BLaER1 (cell line): ENCODE measurements around the gene STK40.

Source experiments
- H3K27ac ChIP-seq: shearing (Covaris generic); formaldehyde crosslinking; 2 replicates; pipeline ENCODE4 v1.8.1; 2022
- H3K27me3 ChIP-seq: shearing (Covaris generic); formaldehyde crosslinking; 2 replicates; pipeline ENCODE4 v1.8.1; 2022
- H3K36me3 ChIP-seq: shearing (Covaris generic); formaldehyde crosslinking; 2 replicates; pipeline ENCODE4 v1.8.1; 2022
- H3K4me1 ChIP-seq: shearing (Covaris generic); formaldehyde crosslinking; 2 replicates; pipeline ENCODE4 v1.8.1; 2022
- H3K4me2 ChIP-seq: shearing (Covaris generic); formaldehyde crosslinking; 2 replicates; pipeline ENCODE4 v1.8.1; 2022
- H3K4me3 ChIP-seq: shearing (Covaris generic); formaldehyde crosslinking; 2 replicates; pipeline ENCODE4 v1.8.1; 2022
- H3K9ac ChIP-seq: shearing (Covaris generic); formaldehyde crosslinking; 2 replicates; pipeline ENCODE4 v1.8.1; 2022
- H3K9me3 ChIP-seq: shearing (Covaris generic); formaldehyde crosslinking; 2 replicates; pipeline ENCODE4 v1.8.1; 2022
- H4K20me1 ChIP-seq: shearing (Covaris generic); formaldehyde crosslinking; 2 replicates; pipeline ENCODE4 v1.8.1; 2022
- Cebpa-rat ChIP-seq: shearing (Covaris generic); IDR thresholded peaks from 2 replicates; pipeline ENCODE4 v1.8.1; 2022

Gene STK40

GRCh38 chr1:36415661-36416326 is 30.1 kb upstream of the STK40 start:
- Histone ChIP-seq H3K27ac (no peak overlapping the region), H3K4me3 (no peak overlapping the region), H3K36me3 (no peaks in the 10 kb centered on the region), H3K4me2 (no peak overlapping the region), H3K4me1 (peaks cover 5% of the 10 kb centered on the region), H3K9ac (no peak overlapping the region), H4K20me1 (no peaks in the 10 kb centered on the region), H3K9me3 (peaks cover 26% of the 10 kb centered on the region), H3K27me3 (no peaks in the 10 kb centered on the region)
- no peak for TF ChIP-seq Cebpa-rat

GRCh38 chr1:36414384-36414783 is 28.7 kb upstream of the STK40 start:
- Histone ChIP-seq H3K27ac (no peak overlapping the region), H4K20me1 (no peaks in the 10 kb centered on the region), H3K9me3 (peaks cover 26% of the 10 kb centered on the region), H3K4me3 (no peak overlapping the region), H3K36me3 (no peaks in the 10 kb centered on the region), H3K4me2 (no peak overlapping the region), H3K4me1 (no peaks in the 10 kb centered on the region), H3K27me3 (no peaks in the 10 kb centered on the region), H3K9ac (no peak overlapping the region)
- no peak for TF ChIP-seq Cebpa-rat

GRCh38 chr1:36411674-36412648 is 26.2 kb upstream of the STK40 start:
- Histone ChIP-seq H3K9me3 (peaks cover 26% of the 10 kb centered on the region), H3K9ac (no peak overlapping the region), H4K20me1 (no peaks in the 10 kb centered on the region), H3K27me3 (no peaks in the 10 kb centered on the region), H3K4me2 (no peak overlapping the region), H3K36me3 (no peaks in the 10 kb centered on the region), H3K27ac (no peak overlapping the region), H3K4me1 (no peaks in the 10 kb centered on the region), H3K4me3 (no peak overlapping the region)
- no peak for TF ChIP-seq Cebpa-rat

- Histone ChIP-seq H3K36me3 (no peaks in the 10 kb centered on the region), H4K20me1 (no peaks in the 10 kb centered on the region), H3K27me3 (no peaks in the 10 kb centered on the region), H3K27ac (no peak overlapping the region), H3K4me2 (no peak overlapping the region), H3K9me3 (peaks cover 11% of the 10 kb centered on the region), H3K4me1 (no peaks in the 10 kb centered on the region), H3K9ac (no peak overlapping the region), H3K4me3 (no peak overlapping the region)
- TF ChIP-seq Cebpa-rat = no peak
These were observed 22.8 kb upstream of the STK40 start for GRCh38 chr1:36408479-36408878.

- Histone ChIP-seq H3K4me1 (no peaks in the 10 kb centered on the region), H3K27ac (no peak overlapping the region), H3K4me2 (no peak overlapping the region), H3K9me3 (peaks cover 8% of the 10 kb centered on the region), H4K20me1 (no peaks in the 10 kb centered on the region), H3K4me3 (no peak overlapping the region), H3K27me3 (no peaks in the 10 kb centered on the region), H3K36me3 (no peaks in the 10 kb centered on the region), H3K9ac (no peak overlapping the region)
- TF ChIP-seq Cebpa-rat = no peak
These were observed 20.7 kb upstream of the STK40 start for GRCh38 chr1:36406440-36406839.

GRCh38 chr1:36402504-36402890 is 16.8 kb upstream of the STK40 start:
- H3K36me3 ChIP-seq = no peaks in the 10 kb centered on the region
- no peaks in the 10 kb centered on the region for H3K27me3 ChIP-seq
- H3K9me3 ChIP-seq = peaks cover 9% of the 10 kb centered on the region
- no peak for TF ChIP-seq Cebpa-rat
- H3K9ac ChIP-seq = no peak overlapping the region
- no peaks in the 10 kb centered on the region for H4K20me1 ChIP-seq
- H3K27ac ChIP-seq = no peak overlapping the region
- H3K4me1 ChIP-seq = peaks cover 5% of the 10 kb centered on the region
- no peak overlapping the region for H3K4me2 ChIP-seq
- no peak overlapping the region for H3K4me3 ChIP-seq

GRCh38 chr1:36401602-36402503 is 16.1 kb upstream of the STK40 start:
- Histone ChIP-seq H3K4me1 (peaks cover 9% of the 10 kb centered on the region), H3K27me3 (no peaks in the 10 kb centered on the region), H3K27ac (no peak overlapping the region), H4K20me1 (no peaks in the 10 kb centered on the region), H3K9me3 (peaks cover 9% of the 10 kb centered on the region), H3K9ac (no peak overlapping the region), H3K4me3 (no peak overlapping the region), H3K36me3 (no peaks in the 10 kb centered on the region), H3K4me2 (no peak overlapping the region)
- no peak for TF ChIP-seq Cebpa-rat

- no peak overlapping the region for H3K9ac ChIP-seq
- H3K4me3 ChIP-seq = no peak overlapping the region
- H3K4me2 ChIP-seq = no peak overlapping the region
- H3K9me3 ChIP-seq = peaks cover 9% of the 10 kb centered on the region
- no peak overlapping the region for H3K27ac ChIP-seq
- no peak for TF ChIP-seq Cebpa-rat
- no peaks in the 10 kb centered on the region for H4K20me1 ChIP-seq
- peaks cover 17% of the 10 kb centered on the region for H3K4me1 ChIP-seq
- H3K27me3 ChIP-seq = no peaks in the 10 kb centered on the region
- H3K36me3 ChIP-seq = no peaks in the 10 kb centered on the region
These were observed 15.3 kb upstream of the STK40 start for GRCh38 chr1:36400825-36401601.

GRCh38 chr1:36400514-36400824 is 14.7 kb upstream of the STK40 start:
- H3K27ac ChIP-seq = no peak overlapping the region

More at GRCh38 chr1:36400514-36400824, 14.7 kb upstream of the STK40 start:
- Histone ChIP-seq H3K9ac (no peak overlapping the region), H3K4me1 (peaks cover 22% of the 10 kb centered on the region), H3K36me3 (no peaks in the 10 kb centered on the region), H3K4me3 (no peak overlapping the region), H3K27me3 (no peaks in the 10 kb centered on the region), H3K4me2 (no peak overlapping the region), H4K20me1 (no peaks in the 10 kb centered on the region), H3K9me3 (peaks cover 9% of the 10 kb centered on the region)
- TF ChIP-seq Cebpa-rat = no peak
